ENCODE data around the gene RUFY2.

The RUFY2 gene

DNA sequence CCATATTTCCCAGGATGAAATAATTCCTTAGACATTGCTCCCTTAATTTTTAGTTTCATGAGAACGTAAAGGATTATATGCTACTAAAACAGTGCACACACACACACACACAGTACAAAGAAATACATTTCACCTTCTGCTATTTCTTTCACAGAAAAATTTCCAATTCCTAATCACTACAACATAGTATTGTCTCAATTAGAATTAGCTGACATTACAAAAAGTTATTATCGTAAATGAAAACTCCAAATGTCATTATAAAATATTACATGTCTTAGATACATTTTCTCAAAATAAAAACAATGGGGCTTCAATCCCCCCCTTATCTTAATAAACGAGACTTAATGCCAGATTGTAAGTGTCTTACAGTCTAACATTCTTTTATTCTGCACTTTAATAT lies 12.3 kb upstream of the RUFY2 start:
- no peak overlapping the region for H3K27ac ChIP-seq (ENCODE audit: low read length)
- no peaks in the 10 kb centered on the region for H3K9me3 ChIP-seq (ENCODE audit: control insufficient read depth in 2 of 2, low read length in 2 of 2)
- no peaks in the 10 kb centered on the region for H3K4me1 ChIP-seq (ENCODE audit: control insufficient read depth, insufficient read depth, low read length)
- H3K4me3 ChIP-seq (ENCODE audit: low read length in 2 of 2): no peak overlapping the region
- no peaks in the 10 kb centered on the region for H3K36me3 ChIP-seq (ENCODE audit: control insufficient read depth in 2 of 2, insufficient read depth in 2 of 2, low read length in 2 of 2)
- H3K9ac ChIP-seq (ENCODE audit: low read length in 2 of 2): no peak overlapping the region
- H3K27me3 ChIP-seq (ENCODE audit: control insufficient read depth in 1 of 2, insufficient read depth in 2 of 2, low read length in 2 of 2): no peaks in the 10 kb centered on the region

DNA sequence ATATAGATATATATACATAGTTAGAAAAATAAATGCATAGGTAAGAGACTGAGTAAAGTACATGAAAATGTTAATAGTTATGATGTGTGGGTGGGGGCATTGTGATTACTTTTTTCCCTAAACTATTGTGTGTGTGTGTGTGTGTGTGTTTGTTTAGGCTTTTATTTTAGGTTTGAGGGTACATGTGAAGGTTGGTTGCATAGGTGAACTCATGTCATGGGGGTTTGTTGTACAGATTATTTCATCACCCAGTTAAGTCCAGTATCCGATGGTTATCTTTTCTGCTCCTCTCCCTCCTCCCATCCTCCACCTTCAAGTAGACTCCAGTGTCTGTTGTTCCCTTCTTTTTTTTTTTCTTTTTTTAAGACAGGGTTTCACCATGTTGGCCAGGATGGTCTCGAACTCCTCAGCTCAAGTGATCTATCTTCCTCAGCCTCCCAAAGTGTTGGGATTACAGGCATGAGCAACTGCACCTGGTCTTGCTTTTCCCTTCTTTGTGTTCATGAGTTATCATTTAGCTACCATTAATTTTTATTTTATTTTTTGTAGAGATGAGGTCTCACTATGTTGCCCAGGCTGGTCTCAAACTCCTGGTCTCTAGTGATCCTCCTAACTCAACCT lies 1.9 kb upstream of the RUFY2 start:
- Histone ChIP-seq H3K9ac (ENCODE audit: low read length in 2 of 2) (no peak overlapping the region), H3K4me1 (ENCODE audit: control insufficient read depth, insufficient read depth, low read length) (peaks cover 10% of the 10 kb centered on the region), H3K27ac (ENCODE audit: low read length) (no peak overlapping the region), H3K27me3 (ENCODE audit: control insufficient read depth in 1 of 2, insufficient read depth in 2 of 2, low read length in 2 of 2) (no peaks in the 10 kb centered on the region), H3K36me3 (ENCODE audit: control insufficient read depth in 2 of 2, insufficient read depth in 2 of 2, low read length in 2 of 2) (no peaks in the 10 kb centered on the region), H3K9me3 (ENCODE audit: control insufficient read depth in 2 of 2, low read length in 2 of 2) (no peaks in the 10 kb centered on the region), H3K4me3 (ENCODE audit: low read length in 2 of 2) (no peak overlapping the region)

DNA sequence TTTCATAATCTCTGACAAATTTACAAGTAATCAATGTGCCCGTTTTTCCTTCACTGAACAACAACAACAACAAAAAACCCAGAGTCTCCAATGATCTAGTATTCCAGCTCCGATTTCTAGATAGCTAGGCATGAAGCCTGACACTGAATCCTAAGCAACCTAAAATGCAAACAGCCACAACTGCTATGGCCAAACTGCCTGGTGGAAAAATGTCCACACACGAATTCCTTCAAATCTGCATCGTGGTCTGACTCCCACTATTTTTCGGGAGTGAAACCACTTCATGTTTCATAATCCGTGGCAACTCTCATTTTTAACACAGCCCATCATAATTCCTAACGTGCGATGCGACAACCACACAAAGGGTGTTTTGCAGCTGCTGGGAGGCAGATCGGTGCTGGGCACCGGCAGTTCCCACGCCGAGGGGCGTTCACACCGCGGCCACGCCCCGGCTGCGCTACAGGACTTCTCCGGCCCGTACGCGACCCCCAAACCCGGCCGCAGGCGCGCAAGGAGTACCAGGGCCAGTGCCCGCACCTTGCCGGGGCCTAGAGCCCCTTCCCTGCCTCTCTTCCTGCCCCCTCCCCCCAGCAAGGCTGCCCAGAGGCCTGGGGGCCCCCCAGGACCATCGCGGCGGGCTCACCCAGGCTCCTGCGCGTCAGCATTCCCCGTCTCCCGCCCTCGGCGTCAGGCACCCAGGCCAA lies 814 bp downstream of the RUFY2 start:
- H3K9me3 ChIP-seq (ENCODE audit: control insufficient read depth in 2 of 2, low read length in 2 of 2): no peaks in the 10 kb centered on the region
- peak overlapping the region; percentile 86 for H3K27ac ChIP-seq (ENCODE audit: low read length)
- peak overlapping the region; percentile 85 to 94 for H3K9ac ChIP-seq (ENCODE audit: low read length in 2 of 2)
- H3K4me1 ChIP-seq (ENCODE audit: control insufficient read depth, insufficient read depth, low read length): peaks cover 10% of the 10 kb centered on the region
- H3K27me3 ChIP-seq (ENCODE audit: control insufficient read depth in 1 of 2, insufficient read depth in 2 of 2, low read length in 2 of 2): no peaks in the 10 kb centered on the region
- no peaks in the 10 kb centered on the region for H3K36me3 ChIP-seq (ENCODE audit: control insufficient read depth in 2 of 2, insufficient read depth in 2 of 2, low read length in 2 of 2)
- peak overlapping the region; percentile 86 to 88 for H3K4me3 ChIP-seq (ENCODE audit: low read length in 2 of 2)

DNA sequence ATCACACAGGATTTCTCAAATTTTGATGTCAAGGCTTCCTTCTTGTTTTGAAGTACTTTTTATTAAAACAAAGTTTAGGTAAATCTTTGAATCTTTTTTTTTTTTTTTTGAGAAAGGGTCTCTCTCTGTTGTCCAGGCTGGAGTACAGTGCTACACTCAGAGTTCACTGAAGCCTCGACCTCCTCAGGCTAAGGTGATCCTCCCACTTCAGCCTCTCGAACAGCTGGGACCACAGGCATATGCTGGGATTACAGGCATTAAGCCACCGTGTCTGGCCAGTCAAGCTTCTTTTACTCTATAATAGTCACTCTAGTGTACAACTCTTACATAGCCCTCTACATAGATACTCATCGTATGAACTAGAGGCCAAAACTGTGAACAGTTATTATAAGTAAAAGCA lies 3.4 kb downstream of the RUFY2 start:
- H3K27me3 ChIP-seq (ENCODE audit: control insufficient read depth in 1 of 2, insufficient read depth in 2 of 2, low read length in 2 of 2): no peaks in the 10 kb centered on the region
- H3K27ac ChIP-seq (ENCODE audit: low read length): no peak overlapping the region
- H3K36me3 ChIP-seq (ENCODE audit: control insufficient read depth in 2 of 2, insufficient read depth in 2 of 2, low read length in 2 of 2): peaks cover 0 to 3% of the 10 kb centered on the region in 2 donors
- H3K9me3 ChIP-seq (ENCODE audit: control insufficient read depth in 2 of 2, low read length in 2 of 2): no peaks in the 10 kb centered on the region
- no peak overlapping the region for H3K9ac ChIP-seq (ENCODE audit: low read length in 2 of 2)
- peaks cover 10% of the 10 kb centered on the region for H3K4me1 ChIP-seq (ENCODE audit: control insufficient read depth, insufficient read depth, low read length)
- no peak overlapping the region for H3K4me3 ChIP-seq (ENCODE audit: low read length in 2 of 2)

DNA sequence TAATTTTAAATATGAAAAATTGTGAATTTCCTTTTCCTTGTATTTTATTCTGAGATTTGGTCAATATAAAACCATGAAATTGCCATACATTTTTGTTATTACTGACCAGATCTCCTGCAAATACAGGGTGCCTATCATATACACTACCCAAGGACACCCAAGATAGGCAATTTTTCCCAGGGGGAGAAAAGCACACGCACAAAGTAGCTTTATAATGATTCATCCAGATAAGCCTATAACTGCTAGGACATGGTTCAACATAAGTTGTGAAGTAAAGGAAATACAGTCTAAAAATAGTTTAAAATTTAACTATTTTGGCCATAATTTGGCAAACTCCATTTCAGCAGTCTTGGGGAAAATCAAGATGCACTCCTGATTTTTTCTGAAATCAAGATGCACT lies 4.8 kb downstream of the RUFY2 start:
- no peaks in the 10 kb centered on the region for H3K27me3 ChIP-seq (ENCODE audit: control insufficient read depth in 1 of 2, insufficient read depth in 2 of 2, low read length in 2 of 2)
- H3K4me1 ChIP-seq (ENCODE audit: control insufficient read depth, insufficient read depth, low read length): peaks cover 8% of the 10 kb centered on the region
- no peak overlapping the region for H3K4me3 ChIP-seq (ENCODE audit: low read length in 2 of 2)
- peaks cover 0 to 3% of the 10 kb centered on the region in 2 donors for H3K36me3 ChIP-seq (ENCODE audit: control insufficient read depth in 2 of 2, insufficient read depth in 2 of 2, low read length in 2 of 2)
- H3K9me3 ChIP-seq (ENCODE audit: control insufficient read depth in 2 of 2, low read length in 2 of 2): no peaks in the 10 kb centered on the region
- H3K27ac ChIP-seq (ENCODE audit: low read length): no peak overlapping the region
- no peak overlapping the region for H3K9ac ChIP-seq (ENCODE audit: low read length in 2 of 2)

DNA sequence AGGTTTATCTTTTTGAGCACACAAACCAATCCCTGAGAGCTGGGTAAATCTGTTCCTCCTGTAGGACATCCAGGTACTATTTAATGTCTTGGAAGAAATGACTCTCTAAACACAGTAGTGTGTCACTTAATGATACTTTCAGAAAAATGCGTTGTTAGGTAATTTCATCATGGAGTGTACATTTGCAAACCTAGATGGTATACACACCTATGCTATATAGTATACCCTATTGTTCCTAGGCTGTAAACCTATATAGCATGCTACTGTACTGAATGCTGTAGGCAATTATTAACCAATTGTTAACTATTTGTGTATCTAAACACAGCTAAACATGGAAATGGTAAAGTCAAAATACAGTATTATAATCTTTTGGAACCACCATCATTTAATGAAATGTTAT lies 10.1 kb downstream of the RUFY2 start:
- Histone ChIP-seq H3K4me3 (ENCODE audit: low read length in 2 of 2) (no peak overlapping the region), H3K9ac (ENCODE audit: low read length in 2 of 2) (no peak overlapping the region), H3K9me3 (ENCODE audit: control insufficient read depth in 2 of 2, low read length in 2 of 2) (no peaks in the 10 kb centered on the region), H3K36me3 (ENCODE audit: control insufficient read depth in 2 of 2, insufficient read depth in 2 of 2, low read length in 2 of 2) (peaks cover 4 to 6% of the 10 kb centered on the region in 2 donors), H3K27ac (ENCODE audit: low read length) (no peak overlapping the region), H3K27me3 (ENCODE audit: control insufficient read depth in 1 of 2, insufficient read depth in 2 of 2, low read length in 2 of 2) (no peaks in the 10 kb centered on the region), H3K4me1 (ENCODE audit: control insufficient read depth, insufficient read depth, low read length) (no peaks in the 10 kb centered on the region)

DNA sequence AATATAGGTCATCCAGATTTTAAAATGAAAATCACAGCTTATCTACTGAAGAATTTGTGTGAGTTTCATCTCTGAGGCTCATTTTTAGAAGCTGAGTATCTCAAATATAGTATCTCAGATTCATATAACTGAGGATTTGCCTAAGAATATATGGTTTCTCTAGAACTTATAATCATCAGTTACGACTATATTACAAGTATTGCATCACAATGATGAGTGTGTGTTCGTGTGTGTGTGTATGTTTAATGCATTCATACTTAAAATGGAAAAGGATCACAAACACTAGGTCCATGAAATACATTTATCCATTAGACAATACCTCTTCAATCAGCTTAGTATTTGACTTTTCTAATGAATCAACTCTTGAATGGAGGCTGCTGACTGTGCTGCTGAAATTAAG lies 21.3 kb downstream of the RUFY2 start:
- Histone ChIP-seq H3K36me3 (ENCODE audit: control insufficient read depth in 2 of 2, insufficient read depth in 2 of 2, low read length in 2 of 2) (peaks cover 16 to 34% of the 10 kb centered on the region in 2 donors), H3K9me3 (ENCODE audit: control insufficient read depth in 2 of 2, low read length in 2 of 2) (no peaks in the 10 kb centered on the region), H3K4me1 (ENCODE audit: control insufficient read depth, insufficient read depth, low read length) (no peaks in the 10 kb centered on the region), H3K9ac (ENCODE audit: low read length in 2 of 2) (no peak overlapping the region), H3K27ac (ENCODE audit: low read length) (no peak overlapping the region), H3K27me3 (ENCODE audit: control insufficient read depth in 1 of 2, insufficient read depth in 2 of 2, low read length in 2 of 2) (no peaks in the 10 kb centered on the region), H3K4me3 (ENCODE audit: low read length in 2 of 2) (no peak overlapping the region)

DNA sequence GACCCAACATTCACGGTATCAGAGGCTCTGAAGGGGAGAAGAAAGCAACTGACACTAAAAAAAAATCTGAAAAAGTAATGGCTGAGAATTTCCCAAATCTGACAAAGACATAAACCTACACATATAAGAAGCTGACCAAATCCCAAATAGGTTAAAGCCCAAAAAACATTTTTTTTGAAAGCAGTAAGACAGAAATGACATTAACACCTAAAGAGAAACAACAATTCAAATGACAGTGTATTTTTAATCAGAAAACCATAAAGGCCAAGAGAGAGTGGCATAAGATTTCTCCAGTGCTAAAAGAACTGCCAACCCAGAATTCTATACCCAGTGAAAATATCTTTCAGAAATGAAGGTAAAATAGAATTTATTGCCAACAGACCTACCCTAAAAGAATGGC lies 35.5 kb downstream of the RUFY2 start:
- Histone ChIP-seq H3K9ac (ENCODE audit: low read length in 2 of 2) (no peak overlapping the region), H3K9me3 (ENCODE audit: control insufficient read depth in 2 of 2, low read length in 2 of 2) (peaks cover 0 to 5% of the 10 kb centered on the region in 2 donors), H3K36me3 (ENCODE audit: control insufficient read depth in 2 of 2, insufficient read depth in 2 of 2, low read length in 2 of 2) (peaks cover 15 to 18% of the 10 kb centered on the region in 2 donors), H3K27me3 (ENCODE audit: control insufficient read depth in 1 of 2, insufficient read depth in 2 of 2, low read length in 2 of 2) (no peaks in the 10 kb centered on the region), H3K4me1 (ENCODE audit: control insufficient read depth, insufficient read depth, low read length) (no peaks in the 10 kb centered on the region), H3K4me3 (ENCODE audit: low read length in 2 of 2) (no peak overlapping the region), H3K27ac (ENCODE audit: low read length) (no peak overlapping the region)

DNA sequence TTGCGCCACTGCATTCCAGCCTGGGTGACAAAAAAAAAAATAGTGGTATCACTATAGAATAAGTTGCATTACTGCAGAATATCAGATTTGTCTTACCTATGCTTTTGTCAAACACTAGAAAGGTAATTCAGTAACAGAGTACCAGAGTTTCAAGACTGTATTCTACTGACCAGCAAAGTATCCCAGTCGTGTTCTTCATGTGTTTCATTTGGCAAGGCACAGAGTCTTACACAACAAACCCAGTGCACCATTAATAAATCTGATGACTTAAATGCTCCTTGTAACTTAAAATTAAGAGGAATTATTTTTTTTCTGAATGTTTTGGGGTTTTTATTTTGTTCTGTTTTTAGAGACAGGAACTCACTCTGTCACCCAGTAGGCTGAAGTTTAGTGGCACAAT lies 40.0 kb downstream of the RUFY2 start:
- H3K4me1 ChIP-seq (ENCODE audit: control insufficient read depth, insufficient read depth, low read length): no peaks in the 10 kb centered on the region
- H3K36me3 ChIP-seq (ENCODE audit: control insufficient read depth in 2 of 2, insufficient read depth in 2 of 2, low read length in 2 of 2): peaks cover 21 to 24% of the 10 kb centered on the region in 2 donors
- H3K27me3 ChIP-seq (ENCODE audit: control insufficient read depth in 1 of 2, insufficient read depth in 2 of 2, low read length in 2 of 2): no peaks in the 10 kb centered on the region
- no peak overlapping the region for H3K4me3 ChIP-seq (ENCODE audit: low read length in 2 of 2)
- no peak overlapping the region for H3K27ac ChIP-seq (ENCODE audit: low read length)
- no peaks in the 10 kb centered on the region for H3K9me3 ChIP-seq (ENCODE audit: control insufficient read depth in 2 of 2, low read length in 2 of 2)
- H3K9ac ChIP-seq (ENCODE audit: low read length in 2 of 2): no peak overlapping the region

DNA sequence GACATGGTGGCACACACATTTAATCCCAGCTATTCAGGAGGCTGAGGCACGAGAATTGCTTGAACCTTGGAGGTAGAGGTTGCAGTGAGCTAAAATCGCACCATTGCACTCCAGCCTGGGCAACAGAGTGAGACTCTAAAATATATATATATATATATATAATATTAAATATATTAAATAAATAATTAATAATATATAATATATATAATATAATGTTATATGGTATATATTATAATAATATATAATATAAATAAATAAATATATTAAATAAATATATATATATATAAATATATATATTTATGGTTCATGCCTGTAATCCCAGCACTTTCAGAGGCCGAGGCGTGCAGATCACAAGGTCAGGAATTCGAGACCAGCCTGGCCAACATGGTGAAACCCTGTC lies 40.5 kb downstream of the RUFY2 start:
- Histone ChIP-seq H3K9ac (ENCODE audit: low read length in 2 of 2) (no peak overlapping the region), H3K27ac (ENCODE audit: low read length) (no peak overlapping the region), H3K27me3 (ENCODE audit: control insufficient read depth in 1 of 2, insufficient read depth in 2 of 2, low read length in 2 of 2) (no peaks in the 10 kb centered on the region), H3K9me3 (ENCODE audit: control insufficient read depth in 2 of 2, low read length in 2 of 2) (no peaks in the 10 kb centered on the region), H3K36me3 (ENCODE audit: control insufficient read depth in 2 of 2, insufficient read depth in 2 of 2, low read length in 2 of 2) (peaks cover 21 to 22% of the 10 kb centered on the region in 2 donors), H3K4me3 (ENCODE audit: low read length in 2 of 2) (no peak overlapping the region), H3K4me1 (ENCODE audit: control insufficient read depth, insufficient read depth, low read length) (no peaks in the 10 kb centered on the region)

DNA sequence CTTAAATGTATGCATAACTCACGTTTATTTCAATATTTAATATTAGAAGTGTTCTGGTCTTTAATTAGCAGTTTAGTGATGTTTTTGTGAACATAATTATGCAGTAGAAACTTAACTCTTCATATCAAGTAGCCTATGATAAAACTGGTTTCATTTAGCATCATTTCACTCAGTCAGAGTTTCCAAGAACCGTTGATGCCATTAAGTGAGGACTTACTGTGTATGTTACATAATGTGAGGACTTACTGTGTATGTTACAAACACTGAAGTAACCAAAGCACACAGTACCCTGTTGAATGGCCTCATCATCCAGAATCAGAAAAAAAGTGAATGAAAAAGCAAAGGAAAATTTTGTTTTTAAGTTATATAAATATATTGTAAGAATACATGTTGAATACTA lies 41.5 kb downstream of the RUFY2 start:
- Histone ChIP-seq H3K4me1 (ENCODE audit: control insufficient read depth, insufficient read depth, low read length) (no peaks in the 10 kb centered on the region), H3K36me3 (ENCODE audit: control insufficient read depth in 2 of 2, insufficient read depth in 2 of 2, low read length in 2 of 2) (peaks cover 20 to 23% of the 10 kb centered on the region in 2 donors), H3K4me3 (ENCODE audit: low read length in 2 of 2) (no peak overlapping the region), H3K27me3 (ENCODE audit: control insufficient read depth in 1 of 2, insufficient read depth in 2 of 2, low read length in 2 of 2) (no peaks in the 10 kb centered on the region), H3K27ac (ENCODE audit: low read length) (no peak overlapping the region), H3K9me3 (ENCODE audit: control insufficient read depth in 2 of 2, low read length in 2 of 2) (no peaks in the 10 kb centered on the region), H3K9ac (ENCODE audit: low read length in 2 of 2) (no peak overlapping the region)

Data from stomach smooth muscle (tissue), 2 donors.